ENCODE data around the gene SAG. TPM values are rescaled to one million over a fixed set of nuclear protein-coding genes. Genes with fewer than 3 reads are reported as not detected.
"Not testable (repeated sequence)": the region's sequence is repeated elsewhere in the genome, so short reads cannot be mapped to it uniquely, and the experiment has no call there.

Gene SAG
- total RNA-seq, 1 donor from 2014 or later = not detected

DNA sequence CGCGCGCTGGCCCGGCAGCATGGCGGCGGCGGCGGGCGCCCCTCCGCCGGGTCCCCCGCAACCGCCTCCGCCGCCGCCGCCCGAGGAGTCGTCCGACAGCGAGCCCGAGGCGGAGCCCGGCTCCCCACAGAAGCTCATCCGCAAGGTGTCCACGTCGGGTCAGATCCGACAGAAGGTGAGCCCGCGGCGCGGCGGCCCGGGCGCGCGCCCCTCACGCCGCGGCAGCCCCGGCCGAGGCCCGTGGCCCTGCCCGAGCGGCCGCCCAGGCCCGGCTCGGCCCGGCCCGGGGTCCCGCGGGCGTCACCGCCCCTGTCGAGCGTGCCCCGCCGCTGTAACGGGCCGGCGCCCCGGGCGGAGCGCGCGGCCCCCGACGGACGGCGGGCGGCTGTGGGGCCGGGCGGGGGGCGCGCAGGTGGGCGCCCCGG is 46.9 kb downstream of the SAG start:
- no peak for DNase-seq (ENCODE audit: low read depth)

DNA sequence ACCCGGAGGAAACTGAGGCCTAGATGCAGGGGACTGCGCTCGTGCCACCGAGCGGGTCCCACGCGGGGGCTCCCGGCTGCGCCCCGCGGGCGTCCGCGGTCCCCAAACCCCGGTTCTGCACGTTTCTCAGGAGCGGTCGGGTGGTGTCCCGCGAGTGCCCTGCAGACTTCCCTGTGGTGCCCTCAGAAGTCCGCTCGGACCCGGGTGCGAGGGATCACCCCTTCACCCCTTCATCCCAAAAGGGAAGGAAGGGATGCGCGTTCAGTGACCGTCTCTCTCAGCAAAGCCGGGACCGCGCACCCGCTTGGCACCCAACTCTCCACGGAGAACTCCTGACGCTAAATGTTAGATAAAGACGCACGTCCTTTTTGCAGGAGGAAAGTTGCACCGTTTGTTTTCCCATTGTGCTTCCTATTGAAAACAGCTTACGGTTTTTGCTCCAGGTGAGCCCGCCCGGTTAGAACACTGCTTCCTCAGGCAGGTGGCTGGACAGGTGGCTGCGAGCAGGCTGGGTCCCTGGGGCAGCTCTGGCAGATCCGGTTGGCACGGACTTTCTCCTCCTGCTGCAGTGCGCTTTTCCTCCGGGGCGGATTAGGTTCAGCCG is 47.5 kb downstream of the SAG start:
- DNase-seq (ENCODE audit: low read depth) = no peak

DNA sequence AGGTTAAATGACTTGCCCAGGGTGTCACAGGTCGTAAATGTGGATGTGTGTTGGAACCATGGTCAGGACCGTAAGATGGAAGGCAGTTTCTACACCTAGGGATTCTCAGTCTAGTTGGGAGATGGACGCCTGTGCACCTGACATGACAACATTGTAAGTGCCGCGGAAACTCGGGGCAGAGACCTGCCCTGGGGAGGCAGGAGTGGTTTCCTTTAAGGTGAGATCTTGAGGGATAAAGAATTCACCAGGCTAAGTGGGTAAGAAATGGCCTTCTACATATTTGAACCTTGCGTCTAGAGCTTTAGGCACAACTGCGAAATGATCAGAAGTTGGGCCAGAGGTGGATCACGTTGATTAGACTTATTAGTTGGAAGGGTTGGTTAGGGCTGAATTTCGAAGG is 48.3 kb downstream of the SAG start:
- no peak for DNase-seq (ENCODE audit: low read depth)

GRCh38 chr2:233356546-233357308 is 49.1 kb downstream of the SAG start:
- peak; percentile 38 for DNase-seq (ENCODE audit: low read depth)

GRCh38 chr2:233358335-233358734 is 50.7 kb downstream of the SAG start:
- DNase-seq (ENCODE audit: low read depth) = no peak

GRCh38 chr2:233358947-233359346 is 51.3 kb downstream of the SAG start:
- no peak for DNase-seq (ENCODE audit: low read depth)

- DNase-seq (ENCODE audit: low read depth) = no peak
These were observed 52.2 kb downstream of the SAG start for GRCh38 chr2:233359823-233360222.

- DNase-seq (ENCODE audit: low read depth) = no peak
These were observed 53.2 kb downstream of the SAG start for GRCh38 chr2:233360771-233361176.

- DNase-seq (ENCODE audit: low read depth) = no peak
These were observed 53.7 kb downstream of the SAG start for GRCh38 chr2:233361297-233361696.

DNA sequence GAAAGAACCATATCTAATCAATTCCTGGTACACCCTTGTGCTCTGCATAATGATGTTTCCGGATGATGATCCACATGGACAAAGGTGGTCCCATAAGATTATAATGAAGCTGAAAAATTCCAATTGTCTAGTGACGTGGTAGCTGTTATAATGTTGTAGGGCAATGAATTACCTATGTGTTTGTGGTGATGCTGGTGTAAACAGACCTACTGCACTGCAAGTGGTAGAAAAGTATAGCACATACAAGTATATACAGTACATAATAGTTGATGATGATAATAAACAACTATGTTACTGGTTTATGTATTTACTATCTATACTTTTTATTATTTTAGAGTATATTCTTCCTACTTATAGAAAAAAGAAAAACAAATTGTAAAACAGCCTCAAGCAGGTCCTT is 55.1 kb downstream of the SAG start:
- no peak for DNase-seq (ENCODE audit: low read depth)

DNA sequence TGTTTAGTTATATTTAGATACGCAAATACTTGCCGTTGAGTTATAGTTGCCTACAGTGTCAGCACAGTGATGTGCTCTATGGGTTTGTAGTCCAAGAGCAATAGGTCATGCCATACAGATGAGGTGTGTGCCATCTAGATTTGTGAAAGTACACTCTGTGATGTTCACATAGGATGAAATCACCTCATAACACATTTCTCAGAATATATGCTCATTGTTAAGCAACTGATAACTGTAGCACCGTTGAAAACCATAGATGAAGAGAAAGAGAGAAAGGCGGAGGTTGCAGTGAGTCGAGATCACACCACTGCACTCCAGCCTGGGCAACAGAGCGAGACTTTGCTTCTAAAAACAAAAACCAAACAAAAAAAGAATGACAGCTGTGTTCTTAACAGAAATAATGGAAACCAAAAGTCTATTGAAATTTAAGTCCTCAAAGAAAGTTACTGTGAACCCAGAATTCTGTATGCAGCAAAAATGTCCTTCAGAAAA is 56.2 kb downstream of the SAG start:
- DNase-seq (ENCODE audit: low read depth) = no peak

GRCh38 chr2:233365861-233366520 is 58.4 kb downstream of the SAG start:
- no peak for DNase-seq (ENCODE audit: low read depth)

DNA sequence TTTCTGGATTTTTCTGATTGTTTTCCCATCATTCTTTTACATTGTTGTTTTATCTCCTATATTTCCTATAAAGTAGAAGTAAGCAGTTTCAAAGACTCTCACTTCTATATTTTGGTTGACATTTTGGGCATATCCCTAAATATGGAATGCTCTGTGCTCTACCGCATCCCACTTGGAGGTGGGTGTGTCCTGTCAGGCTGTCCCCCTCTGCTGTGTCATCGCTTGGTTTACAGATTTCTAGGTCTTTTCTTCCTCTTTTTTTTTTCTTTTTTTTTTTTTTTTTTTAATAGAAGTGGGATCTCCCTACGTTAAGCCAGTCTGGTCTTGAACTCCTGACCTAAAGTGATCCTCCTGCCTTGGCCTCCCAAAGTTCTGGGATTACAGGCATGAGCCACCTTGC is 60.0 kb downstream of the SAG start:
- DNase-seq (ENCODE audit: low read depth) = no peak

DNA sequence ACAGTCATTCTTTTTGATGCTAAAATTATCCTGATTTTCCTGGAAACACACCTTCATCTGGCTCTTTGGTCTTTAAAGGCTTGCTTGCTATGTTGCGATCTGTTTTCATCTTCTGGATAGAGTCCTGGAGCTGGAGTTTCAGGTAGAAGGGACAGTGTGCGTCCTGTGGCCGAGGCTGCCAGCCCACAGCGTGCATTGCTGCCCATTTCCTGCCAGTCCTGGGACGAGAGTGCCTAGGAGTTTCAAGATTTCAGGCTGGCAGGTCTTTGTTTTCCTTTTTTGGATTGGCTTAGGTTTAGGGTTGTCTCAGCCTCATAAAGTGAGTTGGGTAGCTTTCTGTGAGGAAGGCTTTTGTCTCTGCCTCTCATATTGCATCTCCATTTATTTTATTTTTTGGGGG is 61.1 kb downstream of the SAG start:
- DNase-seq (ENCODE audit: low read depth) = no peak

- no peak for DNase-seq (ENCODE audit: low read depth)
These were observed 61.8 kb downstream of the SAG start for GRCh38 chr2:233369462-233369861.

GRCh38 chr2:233369897-233370685 is 62.5 kb downstream of the SAG start:
- no peak for DNase-seq (ENCODE audit: low read depth)

- peak; percentile 72 for DNase-seq (ENCODE audit: low read depth)
These were observed 64.0 kb downstream of the SAG start for GRCh38 chr2:233371641-233372040.

DNA sequence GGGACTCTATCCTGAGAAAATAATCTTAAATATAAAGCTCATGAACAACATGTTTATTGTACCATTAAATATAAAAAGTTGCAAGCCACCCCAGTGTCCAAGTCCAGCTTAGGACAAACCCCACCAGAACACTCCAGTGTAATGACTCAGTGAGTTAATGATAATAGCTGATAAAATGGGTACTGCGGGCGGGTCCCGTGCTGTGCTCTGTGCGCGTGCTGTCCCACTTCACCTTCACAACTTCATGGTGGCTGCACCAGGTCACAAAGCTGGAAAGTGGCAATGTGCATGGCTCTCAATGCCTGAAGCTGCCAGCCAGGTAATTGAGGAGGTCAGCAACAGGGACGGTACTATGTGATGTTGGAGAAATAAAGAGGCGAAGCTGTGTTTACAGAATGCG is 65.2 kb downstream of the SAG start:
- DNase-seq (ENCODE audit: low read depth) = no peak

GRCh38 chr2:233373316-233373715 is 65.7 kb downstream of the SAG start:
- DNase-seq (ENCODE audit: low read depth) = peak; percentile 82

DNA sequence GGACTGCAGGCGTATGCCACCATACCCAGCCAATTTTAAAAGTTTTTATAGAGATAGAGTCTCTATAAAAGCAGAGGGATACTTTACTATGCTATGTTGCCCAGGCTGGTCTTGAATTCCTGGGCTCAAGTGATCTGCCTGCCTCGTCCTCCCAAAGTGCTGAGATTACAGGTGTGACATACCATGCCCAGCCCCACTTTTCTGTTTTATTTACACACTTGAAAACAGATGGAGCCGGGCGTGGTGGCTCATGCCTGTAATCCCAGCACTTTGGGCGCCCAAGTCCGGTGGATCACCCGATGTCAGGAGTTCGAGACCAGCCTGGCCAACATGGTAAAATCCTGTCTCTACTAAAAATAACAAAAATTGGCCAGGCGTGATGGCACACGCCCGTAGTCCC is 67.2 kb downstream of the SAG start:
- not testable (repeated sequence) for DNase-seq (ENCODE audit: low read depth)

- no peak for DNase-seq (ENCODE audit: low read depth)
These were observed 68.1 kb downstream of the SAG start for GRCh38 chr2:233375490-233376314.

Measured in myocyte (in vitro differentiated cells).